ENCODE data around the gene IL9.

GRCh38 chr5:135862086-135862485 is 33.6 kb downstream of the IL9 start:
- TF ChIP-seq POLR2A (IDR thresholded peaks at IDR 0.05) (no peak), CTCF (IDR thresholded peaks at IDR 0.05) (no peak), EP300 (IDR thresholded peaks at IDR 0.05) (no peak)
